ENCODE measurements around the gene PANX2. TPM values are rescaled to one million over a fixed set of nuclear protein-coding genes. Genes with fewer than 3 reads are reported as not detected.

The PANX2 gene
- total RNA-seq, 1 donor from 2014 or later, result 0.58 TPM

DNA sequence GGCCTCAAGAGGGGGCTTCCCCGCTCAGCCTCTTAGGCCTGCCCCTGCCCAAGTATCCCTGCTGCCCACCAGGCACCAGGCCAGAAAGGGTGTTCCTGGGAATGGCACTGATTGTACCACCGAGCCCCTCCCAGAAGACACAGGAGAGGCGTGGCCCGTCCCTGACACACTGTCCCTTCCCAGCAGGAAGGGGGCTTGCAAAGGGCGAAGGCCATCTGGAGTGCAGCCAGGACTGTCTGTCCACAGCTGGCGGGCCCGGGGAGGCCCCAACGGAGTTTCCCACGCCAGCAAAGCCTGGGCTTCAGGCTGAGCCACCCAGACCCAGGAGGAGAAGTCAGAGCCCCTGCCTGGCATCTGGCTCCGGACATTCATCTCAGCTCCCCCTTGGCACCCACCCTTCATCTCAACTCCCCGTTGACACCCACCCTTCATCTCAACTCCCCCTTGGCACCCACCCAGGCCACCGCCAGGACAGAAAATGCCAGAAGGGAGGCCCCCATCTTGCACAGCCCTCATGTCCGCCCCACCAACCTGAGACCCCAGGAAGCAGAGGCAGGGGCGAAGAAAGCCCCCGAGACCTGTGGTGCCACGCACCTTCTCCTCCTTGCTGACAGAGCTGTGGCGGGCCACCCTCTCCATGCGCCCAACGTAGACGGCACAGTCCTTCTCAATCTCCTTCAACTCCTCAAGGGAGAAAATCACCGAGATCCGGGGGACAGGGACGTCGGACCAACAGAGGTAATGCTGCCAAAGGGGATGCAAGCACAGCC is 54.9 kb downstream of the PANX2 start:
- H3K9me3 ChIP-seq (replicated peaks), result no peaks in the 10 kb centered on the region
- intact Hi-C loops (cut with micrococcal nuclease), result no loop called here

DNA sequence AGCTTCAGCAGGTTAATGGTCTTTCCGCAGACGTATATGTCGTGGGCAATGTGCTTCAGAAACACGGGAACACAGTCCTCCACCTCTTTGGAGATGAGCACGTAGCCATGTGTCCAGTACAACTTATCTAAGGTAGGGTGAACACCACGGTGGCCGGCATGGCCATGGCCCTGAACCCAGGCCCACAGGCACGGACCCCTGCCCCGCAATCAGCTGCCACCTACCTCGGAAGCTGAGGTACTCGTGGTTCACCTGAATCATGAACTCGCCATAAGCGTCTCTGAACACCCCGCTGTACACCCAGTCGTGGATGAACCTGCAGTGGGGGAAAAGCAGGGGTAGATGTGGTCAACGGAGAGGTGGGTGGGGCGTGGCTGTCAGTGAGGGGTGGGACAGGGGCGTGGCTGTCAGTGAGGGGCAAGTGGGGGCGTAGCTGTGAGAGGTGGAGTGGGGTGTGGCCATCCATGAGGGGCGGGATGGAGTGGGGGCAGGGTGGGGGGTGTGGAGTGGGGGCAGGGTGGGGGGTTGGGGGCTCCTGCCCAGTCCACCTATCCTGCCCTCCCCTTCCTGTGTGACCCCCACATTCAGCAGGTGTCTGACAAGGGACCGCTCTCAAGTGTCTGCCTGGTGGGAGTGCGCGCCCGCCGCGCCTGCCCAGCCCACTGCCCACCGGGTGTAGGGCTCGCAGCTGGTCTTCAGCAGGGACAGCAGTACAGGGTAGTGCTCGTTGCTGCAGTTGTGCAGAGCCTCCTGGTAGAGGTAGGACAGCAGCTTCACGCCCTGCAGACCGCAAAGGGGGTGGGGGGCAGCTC is 55.7 kb downstream of the PANX2 start:
- no peak for DNase-seq
- no peak overlapping the region for H3K4me3 ChIP-seq
- no peaks in the 10 kb centered on the region for H3K9me3 ChIP-seq (replicated peaks)
- no peak overlapping the region for H3K27ac ChIP-seq (replicated peaks)
- H3K36me3 ChIP-seq, result peaks cover 77% of the 10 kb centered on the region
- H3K4me1 ChIP-seq, result no peaks in the 10 kb centered on the region
- no peaks in the 10 kb centered on the region for H3K27me3 ChIP-seq (ENCODE audit: low read depth)
- TF ChIP-seq, protein P1, sequence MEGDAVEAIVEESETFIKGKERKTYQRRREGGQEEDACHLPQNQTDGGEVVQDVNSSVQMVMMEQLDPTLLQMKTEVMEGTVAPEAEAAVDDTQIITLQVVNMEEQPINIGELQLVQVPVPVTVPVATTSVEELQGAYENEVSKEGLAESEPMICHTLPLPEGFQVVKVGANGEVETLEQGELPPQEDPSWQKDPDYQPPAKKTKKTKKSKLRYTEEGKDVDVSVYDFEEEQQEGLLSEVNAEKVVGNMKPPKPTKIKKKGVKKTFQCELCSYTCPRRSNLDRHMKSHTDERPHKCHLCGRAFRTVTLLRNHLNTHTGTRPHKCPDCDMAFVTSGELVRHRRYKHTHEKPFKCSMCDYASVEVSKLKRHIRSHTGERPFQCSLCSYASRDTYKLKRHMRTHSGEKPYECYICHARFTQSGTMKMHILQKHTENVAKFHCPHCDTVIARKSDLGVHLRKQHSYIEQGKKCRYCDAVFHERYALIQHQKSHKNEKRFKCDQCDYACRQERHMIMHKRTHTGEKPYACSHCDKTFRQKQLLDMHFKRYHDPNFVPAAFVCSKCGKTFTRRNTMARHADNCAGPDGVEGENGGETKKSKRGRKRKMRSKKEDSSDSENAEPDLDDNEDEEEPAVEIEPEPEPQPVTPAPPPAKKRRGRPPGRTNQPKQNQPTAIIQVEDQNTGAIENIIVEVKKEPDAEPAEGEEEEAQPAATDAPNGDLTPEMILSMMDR (IDR thresholded peaks at IDR 0.05; ENCODE audit: borderline replicate concordance), result no peak
- intact Hi-C loops (cut with micrococcal nuclease), result no loop called here

More for the DNA sequence above, 54.9 kb downstream of the PANX2 start:
- TF ChIP-seq, protein P1 (IDR thresholded peaks at IDR 0.05; ENCODE audit: borderline replicate concordance), result no peak
- H3K36me3 ChIP-seq, result peaks cover 86% of the 10 kb centered on the region
- no peak for DNase-seq
- no peaks in the 10 kb centered on the region for H3K4me1 ChIP-seq
- no peak overlapping the region for H3K27ac ChIP-seq (replicated peaks)
- no peaks in the 10 kb centered on the region for H3K27me3 ChIP-seq (ENCODE audit: low read depth)
- H3K4me3 ChIP-seq, result no peak overlapping the region

DNA sequence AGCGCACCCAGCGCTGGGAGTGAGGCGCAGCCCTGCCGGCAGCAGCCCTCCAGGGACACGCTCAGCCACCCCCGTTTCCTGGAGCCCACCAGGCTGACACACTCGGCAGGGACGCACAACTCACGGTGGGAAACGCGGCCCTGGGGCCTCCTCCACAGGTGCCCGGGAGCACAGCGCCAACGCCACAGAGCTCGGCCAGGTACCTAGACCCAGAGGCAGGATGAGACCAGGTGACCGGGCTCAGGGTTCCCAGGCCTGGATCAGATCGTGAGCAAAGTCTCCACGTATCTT is 56.3 kb downstream of the PANX2 start:
- Histone ChIP-seq H3K4me3 (no peak overlapping the region), H3K27me3 (ENCODE audit: low read depth) (no peaks in the 10 kb centered on the region), H3K27ac (replicated peaks) (no peak overlapping the region), H3K36me3 (peaks cover 72% of the 10 kb centered on the region), H3K9me3 (replicated peaks) (no peaks in the 10 kb centered on the region), H3K4me1 (no peaks in the 10 kb centered on the region)
- intact Hi-C loops (cut with micrococcal nuclease), result no loop called here
- TF ChIP-seq, protein P1 (IDR thresholded peaks at IDR 0.05; ENCODE audit: borderline replicate concordance), result no peak
- DNase-seq, result no peak

DNA sequence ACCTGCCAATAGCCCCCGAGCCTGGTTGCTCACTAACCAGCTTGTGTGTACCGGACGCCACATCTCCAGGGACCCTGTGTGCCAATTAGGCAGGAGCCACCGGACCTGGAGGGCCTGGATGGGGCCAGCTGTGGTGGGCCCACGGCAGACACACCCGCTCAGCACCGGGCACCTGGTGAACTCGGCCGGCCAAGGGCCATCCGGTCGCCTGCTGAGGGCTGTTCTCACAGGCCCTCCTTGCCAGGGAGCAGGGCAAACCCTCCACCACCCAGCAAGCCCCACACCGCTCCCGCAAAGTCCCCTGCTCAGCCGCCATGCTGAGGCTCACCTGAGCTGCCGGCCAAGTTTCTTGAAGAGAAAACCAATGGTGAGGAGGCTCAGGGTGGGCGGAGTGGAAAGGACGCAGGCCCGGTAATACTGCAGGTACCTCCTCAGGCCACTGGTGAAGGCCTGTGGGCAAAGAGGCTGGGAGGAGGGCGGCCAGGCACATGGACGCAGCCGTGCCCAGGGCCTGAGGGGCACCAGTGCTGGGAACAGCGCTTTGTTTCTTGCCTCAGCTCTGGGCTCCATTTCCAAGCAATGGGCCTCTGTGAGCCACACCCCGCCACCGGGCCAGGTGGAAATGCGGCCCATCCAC is 57.2 kb downstream of the PANX2 start:
- no peak overlapping the region for H3K27ac ChIP-seq (replicated peaks)
- TF ChIP-seq, protein P1 (IDR thresholded peaks at IDR 0.05; ENCODE audit: borderline replicate concordance), result no peak
- no peaks in the 10 kb centered on the region for H3K4me1 ChIP-seq
- no peak overlapping the region for H3K4me3 ChIP-seq
- DNase-seq, result no peak
- intact Hi-C loops (cut with micrococcal nuclease), result no loop called here
- H3K27me3 ChIP-seq (ENCODE audit: low read depth), result no peaks in the 10 kb centered on the region
- no peaks in the 10 kb centered on the region for H3K9me3 ChIP-seq (replicated peaks)
- H3K36me3 ChIP-seq, result peaks cover 72% of the 10 kb centered on the region

DNA sequence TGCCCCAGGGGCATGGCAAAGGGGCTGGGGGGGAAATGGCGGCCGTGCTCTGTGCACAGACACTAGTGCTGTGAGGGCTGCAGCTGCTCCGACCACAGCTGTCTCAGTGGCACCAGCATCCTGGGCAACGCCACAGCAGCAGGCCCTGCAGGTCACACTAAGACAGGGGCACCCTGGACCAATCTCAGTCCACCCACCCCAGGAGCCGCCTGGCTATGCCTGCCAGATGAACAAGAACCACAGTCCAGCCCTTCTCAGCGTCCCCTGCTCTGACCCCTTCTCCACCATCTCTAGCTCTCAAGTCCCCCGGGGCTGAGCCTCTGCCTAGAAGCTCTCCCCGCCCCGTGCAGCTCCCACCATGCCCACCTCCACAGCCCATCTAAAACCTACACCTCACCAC is 57.8 kb downstream of the PANX2 start:
- H3K9me3 ChIP-seq (replicated peaks), result no peaks in the 10 kb centered on the region
- no peaks in the 10 kb centered on the region for H3K27me3 ChIP-seq (ENCODE audit: low read depth)
- H3K4me1 ChIP-seq, result no peaks in the 10 kb centered on the region
- H3K27ac ChIP-seq (replicated peaks), result no peak overlapping the region
- no peak overlapping the region for H3K4me3 ChIP-seq
- DNase-seq, result no peak
- TF ChIP-seq, protein P1 (IDR thresholded peaks at IDR 0.05; ENCODE audit: borderline replicate concordance), result no peak
- H3K36me3 ChIP-seq, result peaks cover 72% of the 10 kb centered on the region
- intact Hi-C loops (cut with micrococcal nuclease), result no loop called here

Data from left ventricle myocardium inferior (tissue), 1 donor.